ENCODE measurements around the gene ALPP.
"Not testable (repeated sequence)": the region's sequence is repeated elsewhere in the genome, so short reads cannot be mapped to it uniquely, and the experiment has no call there.

ALPP gene

GRCh38 chr2:232422051-232422450 is 43.5 kb downstream of the ALPP start:
- no peak for DNase-seq (ENCODE audit: low read depth)

- not testable (repeated sequence) for DNase-seq (ENCODE audit: low read depth)
These were observed 44.4 kb downstream of the ALPP start for GRCh38 chr2:232422996-232423395.

- not testable (repeated sequence) for DNase-seq (ENCODE audit: low read depth)
These were observed 44.9 kb downstream of the ALPP start for GRCh38 chr2:232423407-232423806.

GRCh38 chr2:232431705-232432590 is 53.4 kb downstream of the ALPP start:
- DNase-seq (ENCODE audit: low read depth) = no peak

Measured in activated T-helper 1 cell treated with Interleukin-2 at 50 U/mL for 16 hours (primary cell).